Measurements from ENCODE around the gene ATP5MG. TPM values are rescaled to one million over a fixed set of nuclear protein-coding genes. Genes with fewer than 3 reads are reported as not detected.

ATP5MG gene
- total and polyA plus RNA-seq, 4 donors = 98.4 to 256 (median 113) TPM

Other genes with a start within 250 kb of the ATP5MG start
- gene SCN4B, start 248.8 kb upstream of the ATP5MG start, total RNA-seq = 10 to 100 TPM in 1 of 2 donors, 1 to 10 TPM in 1; 2.2 to 11.8 TPM
- under 1 TPM; 0.05 to 0.25 TPM for gene SCN4B, start 248.8 kb upstream of the ATP5MG start, polyA plus RNA-seq
- gene SCN2B, start 225.0 kb upstream of the ATP5MG start, total RNA-seq = under 1 TPM in 1 of 2 donors, not detected in 1; 0.78 TPM
- not detected for gene SCN2B, start 225.0 kb upstream of the ATP5MG start, polyA plus RNA-seq
- gene JAML, start 176.6 kb upstream of the ATP5MG start, total RNA-seq = 10 to 100 TPM in 1 of 2 donors, 1 to 10 TPM in 1; 8.0 to 29.5 TPM
- 1 to 10 TPM; 1.8 to 4.0 TPM for gene JAML, start 176.6 kb upstream of the ATP5MG start, polyA plus RNA-seq
- gene MPZL3, start 149.2 kb upstream of the ATP5MG start, total RNA-seq = 1 to 10 TPM; 1.6 to 2.7 TPM
- gene MPZL3, start 149.2 kb upstream of the ATP5MG start, polyA plus RNA-seq = under 1 TPM; 0.33 to 0.38 TPM
- 10 to 100 TPM; 52.7 to 63.2 TPM for gene MPZL2, start 137.3 kb upstream of the ATP5MG start, total RNA-seq
- gene MPZL2, start 137.3 kb upstream of the ATP5MG start, polyA plus RNA-seq = 10 to 100 TPM in 1 of 2 donors, 1 to 10 TPM in 1; 3.8 to 13.3 TPM
- 1 to 10 TPM; 2.3 to 5.2 TPM for gene CD3E, start 96.9 kb upstream of the ATP5MG start, total RNA-seq
- gene CD3E, start 96.9 kb upstream of the ATP5MG start, polyA plus RNA-seq = 1 to 10 TPM in 1 of 2 donors, under 1 TPM in 1; 0.43 to 2.5 TPM
- gene CD3D, start 58.9 kb upstream of the ATP5MG start, total RNA-seq = 1 to 10 TPM; 3.0 to 3.9 TPM
- gene CD3D, start 58.9 kb upstream of the ATP5MG start, polyA plus RNA-seq = 1 to 10 TPM in 1 of 2 donors, under 1 TPM in 1; 0.36 to 3.3 TPM
- 1 to 10 TPM; 1.1 to 3.0 TPM for gene CD3G, start 57.3 kb upstream of the ATP5MG start, total RNA-seq
- not detected for gene CD3G, start 57.3 kb upstream of the ATP5MG start, polyA plus RNA-seq
- gene UBE4A, start 42.0 kb upstream of the ATP5MG start, total RNA-seq = 10 to 100 TPM; 33.4 to 35.2 TPM
- gene UBE4A, start 42.0 kb upstream of the ATP5MG start, polyA plus RNA-seq = 10 to 100 TPM in 1 of 2 donors, 1 to 10 TPM in 1; 3.3 to 14.3 TPM
- gene KMT2A, start 34.9 kb downstream of the ATP5MG start, total RNA-seq = 100 to 1,000 TPM; 105 to 114 TPM
- 10 to 100 TPM in 1 of 2 donors, 1 to 10 TPM in 1; 5.6 to 15.1 TPM for gene KMT2A, start 34.9 kb downstream of the ATP5MG start, polyA plus RNA-seq
- under 1 TPM in 1 of 2 donors, not detected in 1; 0.42 TPM for gene TTC36, start 125.9 kb downstream of the ATP5MG start, total RNA-seq
- gene TTC36, start 125.9 kb downstream of the ATP5MG start, polyA plus RNA-seq = under 1 TPM in 1 of 2 donors, not detected in 1; 0.95 TPM
- gene TMEM25, start 129.6 kb downstream of the ATP5MG start, total RNA-seq = 10 to 100 TPM; 20.7 to 29.8 TPM
- 10 to 100 TPM; 30.2 to 32.2 TPM for gene TMEM25, start 129.6 kb downstream of the ATP5MG start, polyA plus RNA-seq
- 10 to 100 TPM; 15.0 to 22.5 TPM for gene IFT46, start 164.3 kb downstream of the ATP5MG start, total RNA-seq
- gene IFT46, start 164.3 kb downstream of the ATP5MG start, polyA plus RNA-seq = 10 to 100 TPM; 24.2 to 31.8 TPM
- 100 to 1,000 TPM; 128 to 170 TPM for gene ARCN1, start 170.8 kb downstream of the ATP5MG start, total RNA-seq
- gene ARCN1, start 170.8 kb downstream of the ATP5MG start, polyA plus RNA-seq = 10 to 100 TPM; 67.6 to 69.0 TPM
- gene PHLDB1, start 206.0 kb downstream of the ATP5MG start, total RNA-seq = 100 to 1,000 TPM; 260 to 274 TPM
- 100 to 1,000 TPM in 1 of 2 donors, 10 to 100 TPM in 1; 38.3 to 290 TPM for gene PHLDB1, start 206.0 kb downstream of the ATP5MG start, polyA plus RNA-seq

Measured in aorta (tissue), 4 donors.